Measurements from ENCODE around the gene DPYD.

DPYD gene

GRCh38 chr1:97441966-97442365 lies 478.9 kb downstream of the DPYD start:
- H3K27ac Mint-ChIP-seq = no peak overlapping the region
- no peak for ATAC-seq
- H3K36me3 Mint-ChIP-seq = no peaks in the 10 kb centered on the region
- H3K4me1 Mint-ChIP-seq = no peaks in the 10 kb centered on the region
- no peaks in the 10 kb centered on the region for H3K27me3 Mint-ChIP-seq
- H3K4me3 Mint-ChIP-seq = no peak overlapping the region
- H3K9me3 Mint-ChIP-seq = no peaks in the 10 kb centered on the region

DNA sequence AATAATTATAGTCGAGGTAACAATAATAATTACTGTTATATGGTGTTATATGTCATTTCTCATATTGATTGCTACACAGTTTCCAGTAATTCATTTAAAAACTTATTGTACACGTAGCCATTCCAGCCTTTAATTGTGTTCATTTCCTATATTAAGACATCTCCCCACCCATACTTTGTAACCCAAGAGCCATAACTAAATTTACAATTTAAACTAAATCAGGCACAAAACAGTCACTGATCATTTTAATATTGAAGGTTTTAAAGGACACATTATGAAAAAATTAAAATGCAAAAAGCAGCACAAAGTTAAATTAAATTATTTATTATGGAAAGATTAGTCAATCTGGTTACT lies 487.0 kb downstream of the DPYD start:
- Mint-ChIP-seq H3K27me3 (no peaks in the 10 kb centered on the region), H3K4me3 (no peak overlapping the region), H3K27ac (no peak overlapping the region), H3K4me1 (no peaks in the 10 kb centered on the region), H3K36me3 (no peaks in the 10 kb centered on the region), H3K9me3 (no peaks in the 10 kb centered on the region)
- ATAC-seq = no peak

- Mint-ChIP-seq H3K36me3 (no peaks in the 10 kb centered on the region), H3K4me1 (no peaks in the 10 kb centered on the region)
Measured at GRCh38 chr1:97433094-97433823, 487.6 kb downstream of the DPYD start.

DNA sequence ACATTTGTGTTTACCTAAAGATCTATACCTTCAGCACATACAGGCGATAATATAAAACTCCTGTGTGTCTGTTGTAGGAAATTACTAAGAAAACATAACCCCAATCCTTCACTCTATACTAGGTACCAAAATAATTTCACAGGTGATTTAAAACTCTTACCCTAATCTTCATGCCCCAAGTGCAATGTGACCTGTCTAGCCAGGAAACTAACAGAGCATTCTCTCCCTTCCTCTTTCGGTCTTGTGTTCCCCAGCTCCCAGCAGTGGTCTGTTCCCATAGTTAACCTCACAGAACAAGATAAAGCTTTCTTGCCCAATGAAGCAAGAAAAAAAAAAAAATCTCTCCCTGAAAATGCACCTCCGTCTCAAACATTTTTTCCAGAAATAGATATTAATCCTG lies 493.5 kb downstream of the DPYD start:
- no peaks in the 10 kb centered on the region for H3K4me1 Mint-ChIP-seq
- no peak for ATAC-seq
- H3K4me3 Mint-ChIP-seq = no peak overlapping the region
- H3K27ac Mint-ChIP-seq = no peak overlapping the region
- no peaks in the 10 kb centered on the region for H3K9me3 Mint-ChIP-seq
- no peaks in the 10 kb centered on the region for H3K36me3 Mint-ChIP-seq
- H3K27me3 Mint-ChIP-seq = no peaks in the 10 kb centered on the region

More at GRCh38 chr1:97433094-97433823, 487.6 kb downstream of the DPYD start:
- no peak overlapping the region for H3K4me3 Mint-ChIP-seq
- H3K9me3 Mint-ChIP-seq = no peaks in the 10 kb centered on the region
- ATAC-seq = no peak
- no peaks in the 10 kb centered on the region for H3K27me3 Mint-ChIP-seq
- H3K27ac Mint-ChIP-seq = no peak overlapping the region

DNA sequence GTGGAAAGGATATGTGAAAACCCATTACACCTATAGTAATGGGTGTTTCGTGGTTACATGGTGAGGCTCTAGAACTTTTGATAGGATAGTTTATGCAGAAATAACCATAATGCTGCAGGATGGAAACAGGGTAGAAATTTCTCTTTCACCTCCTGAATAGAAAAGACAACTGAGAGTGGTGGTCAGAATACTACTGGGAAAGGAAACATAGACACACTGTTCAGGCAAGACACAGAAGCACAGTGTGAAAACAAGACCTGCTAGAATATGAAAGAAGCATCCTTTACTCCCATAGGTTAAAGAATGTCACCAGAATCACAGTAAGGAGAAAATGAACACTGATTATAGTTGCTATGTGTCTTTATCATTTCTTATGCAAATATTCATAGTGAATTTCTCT lies 496.6 kb downstream of the DPYD start:
- Mint-ChIP-seq H3K36me3 (no peaks in the 10 kb centered on the region), H3K4me3 (no peak overlapping the region), H3K9me3 (no peaks in the 10 kb centered on the region), H3K4me1 (no peaks in the 10 kb centered on the region), H3K27me3 (no peaks in the 10 kb centered on the region), H3K27ac (no peak overlapping the region)
- ATAC-seq = no peak

GRCh38 chr1:97423403-97423802 lies 497.4 kb downstream of the DPYD start:
- Mint-ChIP-seq H3K4me1 (no peaks in the 10 kb centered on the region), H3K9me3 (no peaks in the 10 kb centered on the region), H3K36me3 (no peaks in the 10 kb centered on the region), H3K4me3 (no peak overlapping the region), H3K27me3 (no peaks in the 10 kb centered on the region), H3K27ac (no peak overlapping the region)
- ATAC-seq = no peak

DNA sequence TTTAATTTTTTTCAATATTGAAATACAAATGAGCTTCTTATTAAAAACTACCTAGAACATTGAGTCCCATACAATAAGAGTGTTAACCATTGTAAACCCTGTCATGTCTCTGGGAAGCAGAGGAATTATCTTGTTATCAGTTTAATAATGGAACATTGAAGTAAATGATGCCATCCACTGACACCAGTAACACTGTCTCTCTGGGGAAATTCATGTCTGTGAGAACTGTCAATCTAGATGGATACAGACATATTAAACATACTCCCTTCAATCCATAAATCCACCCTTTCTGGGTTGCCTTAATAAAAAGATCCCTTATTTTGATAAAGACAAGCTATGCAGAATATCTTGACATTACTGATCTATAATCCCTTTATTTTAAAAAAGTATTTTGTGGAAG lies 503.2 kb downstream of the DPYD start:
- Mint-ChIP-seq H3K36me3 (no peaks in the 10 kb centered on the region), H3K27ac (no peak overlapping the region), H3K27me3 (no peaks in the 10 kb centered on the region), H3K9me3 (no peaks in the 10 kb centered on the region), H3K4me1 (no peaks in the 10 kb centered on the region), H3K4me3 (no peak overlapping the region)
- ATAC-seq = no peak

DNA sequence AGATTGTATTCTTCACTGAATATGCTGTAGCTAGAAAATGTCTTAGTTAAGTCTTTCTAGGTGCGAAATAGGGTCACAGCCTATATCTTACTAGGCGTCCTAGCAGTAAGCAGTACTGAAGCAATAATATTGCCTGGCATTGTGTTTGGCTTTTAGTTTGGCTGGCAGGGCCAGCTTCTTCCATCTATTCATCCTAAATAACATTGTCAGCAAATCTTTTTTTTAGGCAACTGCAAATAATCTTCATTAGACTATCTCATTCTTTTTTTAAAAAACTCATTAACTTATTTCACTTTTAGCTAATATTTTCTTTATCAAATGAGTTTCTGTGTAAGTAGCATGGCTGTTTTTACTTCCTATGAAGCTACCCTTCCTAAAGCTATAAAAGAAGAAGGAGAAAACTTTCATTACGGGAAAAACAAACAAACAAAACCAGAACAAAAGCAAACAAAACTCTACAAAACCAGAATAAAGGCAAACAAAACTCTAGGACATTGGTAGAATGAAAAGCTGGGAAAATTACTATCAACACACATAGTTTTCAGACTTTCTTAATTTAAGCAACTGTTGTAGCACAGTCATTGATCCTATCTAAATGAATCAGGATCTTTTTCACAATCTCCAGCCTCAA lies 506.0 kb downstream of the DPYD start:
- H3K4me1 Mint-ChIP-seq = no peaks in the 10 kb centered on the region
- no peak overlapping the region for H3K27ac Mint-ChIP-seq
- no peaks in the 10 kb centered on the region for H3K9me3 Mint-ChIP-seq
- no peak overlapping the region for H3K4me3 Mint-ChIP-seq
- no peak for ATAC-seq
- no peaks in the 10 kb centered on the region for H3K36me3 Mint-ChIP-seq
- H3K27me3 Mint-ChIP-seq = no peaks in the 10 kb centered on the region

GRCh38 chr1:97412737-97413136 lies 508.1 kb downstream of the DPYD start:
- no peaks in the 10 kb centered on the region for H3K9me3 Mint-ChIP-seq
- H3K4me1 Mint-ChIP-seq = no peaks in the 10 kb centered on the region
- H3K27ac Mint-ChIP-seq = no peak overlapping the region
- no peaks in the 10 kb centered on the region for H3K27me3 Mint-ChIP-seq
- no peak for ATAC-seq
- H3K36me3 Mint-ChIP-seq = no peaks in the 10 kb centered on the region
- H3K4me3 Mint-ChIP-seq = no peak overlapping the region

DNA sequence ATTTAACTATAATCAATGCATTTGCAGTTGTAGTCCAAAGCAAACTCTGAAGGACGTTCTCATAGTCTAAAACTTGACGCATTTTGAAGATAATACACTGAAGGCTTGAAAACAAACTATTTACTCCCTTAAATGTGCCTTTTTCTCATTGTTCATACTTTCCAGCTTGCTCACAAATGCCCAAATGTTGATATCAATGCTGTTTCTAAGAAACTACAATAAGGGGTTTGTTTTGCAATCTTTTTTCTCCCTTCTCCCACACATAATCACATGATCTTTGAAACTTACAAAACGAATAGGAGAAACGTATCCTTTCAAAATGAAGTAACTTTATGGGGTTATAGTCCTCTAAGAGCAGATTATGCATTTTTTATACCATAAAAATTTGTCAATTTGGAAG lies 508.7 kb downstream of the DPYD start:
- no peak for ATAC-seq
- Mint-ChIP-seq H3K27ac (no peak overlapping the region), H3K4me1 (no peaks in the 10 kb centered on the region), H3K27me3 (no peaks in the 10 kb centered on the region), H3K36me3 (no peaks in the 10 kb centered on the region), H3K9me3 (no peaks in the 10 kb centered on the region), H3K4me3 (no peak overlapping the region)

DNA sequence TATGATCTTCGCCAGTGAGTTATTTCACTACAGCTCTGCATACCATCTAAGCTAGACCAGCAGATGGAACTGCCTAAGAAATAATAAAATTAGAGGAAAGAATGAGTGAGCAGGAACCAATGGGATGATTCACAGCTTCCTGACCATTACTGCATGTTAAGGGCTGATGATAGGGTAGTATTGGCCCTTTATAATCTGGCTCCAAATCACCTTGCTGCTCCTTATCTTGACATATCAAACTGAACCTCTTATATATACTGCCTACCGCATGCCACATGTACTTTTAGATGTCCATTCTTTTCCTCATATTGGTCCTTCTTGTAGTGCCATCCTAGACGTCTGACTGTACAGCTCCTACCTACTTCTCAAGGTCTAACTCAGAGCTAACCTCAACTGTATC lies 524.4 kb downstream of the DPYD start:
- Mint-ChIP-seq H3K27me3 (no peaks in the 10 kb centered on the region), H3K27ac (no peak overlapping the region), H3K4me1 (no peaks in the 10 kb centered on the region), H3K36me3 (no peaks in the 10 kb centered on the region), H3K9me3 (peaks cover 7% of the 10 kb centered on the region), H3K4me3 (no peak overlapping the region)
- no peak for ATAC-seq

DNA sequence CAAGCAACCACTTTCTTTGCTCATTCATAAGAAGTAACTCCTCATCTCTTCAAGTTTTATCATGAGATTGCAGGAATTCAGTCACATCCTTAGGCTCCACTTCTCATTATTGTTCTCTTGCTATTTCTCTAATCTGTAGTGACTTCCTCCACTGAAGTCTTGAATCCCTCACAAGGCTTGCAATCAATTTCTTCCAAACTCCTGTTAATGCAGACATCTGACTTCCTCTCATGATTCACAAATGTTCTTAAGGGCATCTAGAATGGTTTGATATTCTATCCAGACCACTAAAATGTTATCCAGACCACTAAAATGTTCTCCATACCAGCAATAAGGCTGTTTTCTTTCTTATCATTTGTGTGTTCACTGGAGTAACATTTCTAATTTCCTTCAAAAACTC lies 528.1 kb downstream of the DPYD start:
- Mint-ChIP-seq H3K4me1 (no peaks in the 10 kb centered on the region), H3K27me3 (no peaks in the 10 kb centered on the region), H3K4me3 (no peak overlapping the region), H3K36me3 (no peaks in the 10 kb centered on the region), H3K27ac (no peak overlapping the region), H3K9me3 (peaks cover 6% of the 10 kb centered on the region)
- ATAC-seq = no peak

GRCh38 chr1:97385536-97386277 lies 535.1 kb downstream of the DPYD start:
- no peak for ATAC-seq
- Mint-ChIP-seq H3K9me3 (peaks cover 7% of the 10 kb centered on the region), H3K36me3 (no peaks in the 10 kb centered on the region), H3K4me1 (no peaks in the 10 kb centered on the region), H3K4me3 (no peak overlapping the region), H3K27me3 (no peaks in the 10 kb centered on the region), H3K27ac (no peak overlapping the region)

- Mint-ChIP-seq H3K27me3 (no peaks in the 10 kb centered on the region), H3K36me3 (no peaks in the 10 kb centered on the region), H3K9me3 (peaks cover 7% of the 10 kb centered on the region), H3K4me1 (no peaks in the 10 kb centered on the region), H3K27ac (no peak overlapping the region), H3K4me3 (no peak overlapping the region)
- ATAC-seq = no peak
Measured at GRCh38 chr1:97384294-97384968, 536.4 kb downstream of the DPYD start.

- Mint-ChIP-seq H3K27me3 (no peaks in the 10 kb centered on the region), H3K27ac (no peak overlapping the region), H3K36me3 (no peaks in the 10 kb centered on the region), H3K4me1 (no peaks in the 10 kb centered on the region), H3K9me3 (peaks cover 7% of the 10 kb centered on the region), H3K4me3 (no peak overlapping the region)
- ATAC-seq = no peak
Measured at GRCh38 chr1:97383797-97384196, 537.0 kb downstream of the DPYD start.

Measured in stimulated activated memory B cell treated with anti-CD40 and anti-IgM and Interleukin-4, amounts not matched to agents 10 μg/mL and 1 μg/mL and 100 μg/mL, for 72 hours (primary cell).